DND-41 (cell line): ENCODE measurements around the gene ABHD5.

Experiments used
- EZH2 ChIP-seq: IDR thresholded peaks from 3 replicates; pipeline ENCODE4 v1.6.1; 2012; ENCODE audit warnings: borderline replicate concordance, low read depth, mild to moderate bottlenecking, moderate library complexity, low read length, inconsistent platforms; ENCODE audit not compliant: severe bottlenecking
- TF ChIP-seq, protein P1 (sequence below): IDR thresholded peaks from 2 replicates; pipeline ENCODE4 v1.5.1; 2012; ENCODE audit warnings: borderline replicate concordance, low read length, moderate library complexity, mild to moderate bottlenecking; ENCODE audit not compliant: poor library complexity, severe bottlenecking; ENCODE audit errors: extremely low read depth

GRCh38 chr3:43732747-43733425 lies 42.1 kb downstream of the ABHD5 start:
- TF ChIP-seq, protein P1, sequence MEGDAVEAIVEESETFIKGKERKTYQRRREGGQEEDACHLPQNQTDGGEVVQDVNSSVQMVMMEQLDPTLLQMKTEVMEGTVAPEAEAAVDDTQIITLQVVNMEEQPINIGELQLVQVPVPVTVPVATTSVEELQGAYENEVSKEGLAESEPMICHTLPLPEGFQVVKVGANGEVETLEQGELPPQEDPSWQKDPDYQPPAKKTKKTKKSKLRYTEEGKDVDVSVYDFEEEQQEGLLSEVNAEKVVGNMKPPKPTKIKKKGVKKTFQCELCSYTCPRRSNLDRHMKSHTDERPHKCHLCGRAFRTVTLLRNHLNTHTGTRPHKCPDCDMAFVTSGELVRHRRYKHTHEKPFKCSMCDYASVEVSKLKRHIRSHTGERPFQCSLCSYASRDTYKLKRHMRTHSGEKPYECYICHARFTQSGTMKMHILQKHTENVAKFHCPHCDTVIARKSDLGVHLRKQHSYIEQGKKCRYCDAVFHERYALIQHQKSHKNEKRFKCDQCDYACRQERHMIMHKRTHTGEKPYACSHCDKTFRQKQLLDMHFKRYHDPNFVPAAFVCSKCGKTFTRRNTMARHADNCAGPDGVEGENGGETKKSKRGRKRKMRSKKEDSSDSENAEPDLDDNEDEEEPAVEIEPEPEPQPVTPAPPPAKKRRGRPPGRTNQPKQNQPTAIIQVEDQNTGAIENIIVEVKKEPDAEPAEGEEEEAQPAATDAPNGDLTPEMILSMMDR: no peak
- TF ChIP-seq EZH2: no peak
